ENCODE results near the gene PDE6C. TPM values are rescaled to one million over a fixed set of nuclear protein-coding genes. Genes with fewer than 3 reads are reported as not detected.

PDE6C gene
- total RNA-seq, 2 donors from 2014 or later = not detected

DNA sequence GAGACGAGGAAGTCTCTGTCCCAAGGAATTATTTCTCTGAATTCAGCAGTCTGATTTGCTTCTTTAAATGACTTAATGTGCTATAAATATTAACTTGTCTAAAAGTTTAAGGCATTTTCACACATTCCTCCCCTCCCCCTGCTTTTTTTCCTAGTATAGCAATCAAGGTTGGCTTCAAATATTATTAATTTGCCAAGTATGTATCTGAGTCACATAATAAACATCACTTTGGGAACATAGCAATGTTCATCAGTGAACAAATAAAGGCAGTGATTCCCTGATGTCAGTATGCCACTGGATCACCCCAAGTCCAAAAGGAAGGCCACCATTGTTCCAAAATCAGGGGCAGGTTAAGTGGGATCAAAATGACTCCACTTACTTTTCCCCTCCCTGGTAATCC lies 40.5 kb downstream of the PDE6C start:
- peaks cover 1% of the 10 kb centered on the region for H3K27me3 Mint-ChIP-seq (ENCODE audit: insufficient read depth)
- 100% methylated on average over 1 of the region's 1 CpG; no CpG with 5 or more reads in 1 of the 2 experiments for WGBS, 2 experiments (ENCODE audit: insufficient coverage in 1 of 2, insufficient read length in 1 of 2)
- H3K9me3 ChIP-seq (ENCODE audit: control insufficient read depth, low read length) = peaks cover 6% of the 10 kb centered on the region
- H3K36me3 ChIP-seq (ENCODE audit: control insufficient read depth, insufficient read depth, low read length) = no peaks in the 10 kb centered on the region
- H3K9ac ChIP-seq (ENCODE audit: extremely low read depth, low read length, poor library complexity, severe bottlenecking) = no peak overlapping the region
- no peak overlapping the region for H3K4me3 ChIP-seq (ENCODE audit: low read length)
- H3K27me3 ChIP-seq (ENCODE audit: control insufficient read depth, insufficient read depth, low read length, poor library complexity, severe bottlenecking) = no peaks in the 10 kb centered on the region
- TF ChIP-seq, protein P1, sequence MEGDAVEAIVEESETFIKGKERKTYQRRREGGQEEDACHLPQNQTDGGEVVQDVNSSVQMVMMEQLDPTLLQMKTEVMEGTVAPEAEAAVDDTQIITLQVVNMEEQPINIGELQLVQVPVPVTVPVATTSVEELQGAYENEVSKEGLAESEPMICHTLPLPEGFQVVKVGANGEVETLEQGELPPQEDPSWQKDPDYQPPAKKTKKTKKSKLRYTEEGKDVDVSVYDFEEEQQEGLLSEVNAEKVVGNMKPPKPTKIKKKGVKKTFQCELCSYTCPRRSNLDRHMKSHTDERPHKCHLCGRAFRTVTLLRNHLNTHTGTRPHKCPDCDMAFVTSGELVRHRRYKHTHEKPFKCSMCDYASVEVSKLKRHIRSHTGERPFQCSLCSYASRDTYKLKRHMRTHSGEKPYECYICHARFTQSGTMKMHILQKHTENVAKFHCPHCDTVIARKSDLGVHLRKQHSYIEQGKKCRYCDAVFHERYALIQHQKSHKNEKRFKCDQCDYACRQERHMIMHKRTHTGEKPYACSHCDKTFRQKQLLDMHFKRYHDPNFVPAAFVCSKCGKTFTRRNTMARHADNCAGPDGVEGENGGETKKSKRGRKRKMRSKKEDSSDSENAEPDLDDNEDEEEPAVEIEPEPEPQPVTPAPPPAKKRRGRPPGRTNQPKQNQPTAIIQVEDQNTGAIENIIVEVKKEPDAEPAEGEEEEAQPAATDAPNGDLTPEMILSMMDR (conservative IDR thresholded peaks at IDR 0.05) = no peak
- H3K27ac Mint-ChIP-seq = no peak overlapping the region
- H3K4me1 Mint-ChIP-seq = no peaks in the 10 kb centered on the region
- no peaks in the 10 kb centered on the region for H3K36me3 Mint-ChIP-seq (ENCODE audit: low read depth)
- no peak for DNase-seq
- H3K4me3 Mint-ChIP-seq = no peak overlapping the region
- H3K9me3 Mint-ChIP-seq = no peaks in the 10 kb centered on the region
- no peak overlapping the region for H3K27ac ChIP-seq (ENCODE audit: low read depth, low read length)
- no peaks in the 10 kb centered on the region for H3K4me1 ChIP-seq (ENCODE audit: control insufficient read depth, insufficient read depth, low read length)

DNA sequence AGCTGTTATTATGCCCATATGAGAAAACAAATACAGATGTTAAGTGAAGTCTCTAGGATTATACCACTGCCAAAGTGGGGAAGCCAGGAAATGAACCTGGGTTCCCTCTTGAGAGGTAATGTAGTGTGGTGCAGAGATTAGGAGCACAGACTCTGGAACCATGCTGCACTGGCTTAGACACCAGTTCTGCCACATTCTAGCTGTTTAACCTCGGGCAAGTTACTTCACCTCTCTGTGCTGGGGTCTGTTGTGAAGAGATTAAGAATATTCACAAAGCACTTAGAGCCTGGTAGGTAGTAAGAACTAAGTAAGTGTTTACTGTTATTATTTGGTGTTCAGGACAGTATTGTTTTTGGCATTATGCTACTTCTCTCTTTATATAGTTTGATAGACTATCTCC lies 41.9 kb downstream of the PDE6C start:
- Mint-ChIP-seq H3K9me3 (no peaks in the 10 kb centered on the region), H3K4me3 (no peak overlapping the region), H3K27me3 (ENCODE audit: insufficient read depth) (peaks cover 1% of the 10 kb centered on the region), H3K27ac (no peak overlapping the region), H3K36me3 (ENCODE audit: low read depth) (no peaks in the 10 kb centered on the region), H3K4me1 (no peaks in the 10 kb centered on the region)
- H3K27me3 ChIP-seq (ENCODE audit: control insufficient read depth, insufficient read depth, low read length, poor library complexity, severe bottlenecking) = no peaks in the 10 kb centered on the region
- no peaks in the 10 kb centered on the region for H3K4me1 ChIP-seq (ENCODE audit: control insufficient read depth, insufficient read depth, low read length)
- TF ChIP-seq, protein P1 (conservative IDR thresholded peaks at IDR 0.05) = no peak
- no peak for DNase-seq
- H3K4me3 ChIP-seq (ENCODE audit: low read length) = no peak overlapping the region
- no peak overlapping the region for H3K9ac ChIP-seq (ENCODE audit: extremely low read depth, low read length, poor library complexity, severe bottlenecking)
- peaks cover 6% of the 10 kb centered on the region for H3K9me3 ChIP-seq (ENCODE audit: control insufficient read depth, low read length)
- WGBS, 2 experiments (ENCODE audit: insufficient coverage in 1 of 2, insufficient read length in 1 of 2) = 94% methylated on average over 1 of the region's 1 CpG; no CpG with 5 or more reads in 1 of the 2 experiments
- no peak overlapping the region for H3K27ac ChIP-seq (ENCODE audit: low read depth, low read length)
- H3K36me3 ChIP-seq (ENCODE audit: control insufficient read depth, insufficient read depth, low read length) = no peaks in the 10 kb centered on the region

DNA sequence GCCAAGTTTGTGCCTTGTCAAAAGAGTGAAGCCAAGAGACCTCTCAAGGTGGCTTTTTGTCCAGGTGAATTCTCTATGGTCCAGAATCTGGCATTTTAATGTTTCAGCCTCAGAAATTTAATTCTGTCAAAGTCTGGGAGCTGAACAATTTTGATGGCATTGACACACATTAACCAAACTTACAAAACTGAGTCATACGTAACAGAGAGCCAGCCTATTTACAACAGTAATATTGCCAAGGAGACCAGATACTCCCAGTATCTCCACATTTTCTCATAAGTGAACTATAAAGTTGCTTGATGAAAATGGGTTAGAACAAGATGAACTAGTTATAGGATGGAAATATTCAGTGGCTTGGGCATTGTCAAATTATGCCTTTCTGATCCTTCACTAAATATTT lies 43.8 kb downstream of the PDE6C start:
- Mint-ChIP-seq H3K27me3 (ENCODE audit: insufficient read depth) (no peaks in the 10 kb centered on the region), H3K4me1 (no peaks in the 10 kb centered on the region), H3K9me3 (no peaks in the 10 kb centered on the region), H3K27ac (no peak overlapping the region), H3K36me3 (ENCODE audit: low read depth) (no peaks in the 10 kb centered on the region), H3K4me3 (no peak overlapping the region)
- H3K9me3 ChIP-seq (ENCODE audit: control insufficient read depth, low read length) = peaks cover 6% of the 10 kb centered on the region
- TF ChIP-seq, protein P1 (conservative IDR thresholded peaks at IDR 0.05) = no peak
- H3K4me1 ChIP-seq (ENCODE audit: control insufficient read depth, insufficient read depth, low read length) = no peaks in the 10 kb centered on the region
- no peak overlapping the region for H3K9ac ChIP-seq (ENCODE audit: extremely low read depth, low read length, poor library complexity, severe bottlenecking)
- H3K36me3 ChIP-seq (ENCODE audit: control insufficient read depth, insufficient read depth, low read length) = no peaks in the 10 kb centered on the region
- no peak overlapping the region for H3K4me3 ChIP-seq (ENCODE audit: low read length)
- no peaks in the 10 kb centered on the region for H3K27me3 ChIP-seq (ENCODE audit: control insufficient read depth, insufficient read depth, low read length, poor library complexity, severe bottlenecking)
- no peak overlapping the region for H3K27ac ChIP-seq (ENCODE audit: low read depth, low read length)
- no peak for DNase-seq
- WGBS, 2 experiments (ENCODE audit: insufficient coverage in 1 of 2, insufficient read length in 1 of 2) = 82% methylated on average over 1 of the region's 1 CpG; no CpG with 5 or more reads in 1 of the 2 experiments

Measured in endodermal cell (in vitro differentiated cells).